Nephron (organoid): ENCODE measurements around the gene ATP13A1.
"Not testable (repeated sequence)": the region's sequence is repeated elsewhere in the genome, so short reads cannot be mapped to it uniquely, and the experiment has no call there.

Experiments
- H3K27ac Mint-ChIP-seq, 3 experiments: 2 replicates each; pipeline ENCODE4 v1.8.0; 2020; ENCODE audit warnings: mixed read lengths in 3 of 3, mild to moderate bottlenecking in 2 of 3, moderate library complexity in 1 of 3
- H3K27me3 Mint-ChIP-seq: 2 replicates; pipeline ENCODE4 v1.8.0; 2021; ENCODE audit warnings: low read depth, mild to moderate bottlenecking, moderate library complexity, mixed read lengths
- H3K36me3 Mint-ChIP-seq: 2 replicates; pipeline ENCODE4 v1.8.0; 2020; ENCODE audit warnings: low read depth, mixed read lengths
- H3K4me1 Mint-ChIP-seq: 2 replicates; pipeline ENCODE4 v1.8.0; 2020; ENCODE audit warnings: mixed read lengths
- H3K4me3 Mint-ChIP-seq, 3 experiments: 2 replicates each; pipeline ENCODE4 v1.8.0; 2020; ENCODE audit warnings: mild to moderate bottlenecking in 3 of 3, mixed read lengths in 3 of 3, moderate library complexity in 2 of 3
- H3K9me3 Mint-ChIP-seq: 2 replicates; pipeline ENCODE4 v1.8.0; 2020; ENCODE audit warnings: mixed read lengths
- TF ChIP-seq, protein P1 (sequence below), 3 experiments: fragments of 200-600 bp; sonication (generic); IDR thresholded peaks; one replicate each; pipeline ENCODE4 v1.5.0; 2021; ENCODE audit warnings: antibody characterized with exemption in 3 of 3; ENCODE audit not compliant: unreplicated experiment in 3 of 3

The ATP13A1 gene

DNA sequence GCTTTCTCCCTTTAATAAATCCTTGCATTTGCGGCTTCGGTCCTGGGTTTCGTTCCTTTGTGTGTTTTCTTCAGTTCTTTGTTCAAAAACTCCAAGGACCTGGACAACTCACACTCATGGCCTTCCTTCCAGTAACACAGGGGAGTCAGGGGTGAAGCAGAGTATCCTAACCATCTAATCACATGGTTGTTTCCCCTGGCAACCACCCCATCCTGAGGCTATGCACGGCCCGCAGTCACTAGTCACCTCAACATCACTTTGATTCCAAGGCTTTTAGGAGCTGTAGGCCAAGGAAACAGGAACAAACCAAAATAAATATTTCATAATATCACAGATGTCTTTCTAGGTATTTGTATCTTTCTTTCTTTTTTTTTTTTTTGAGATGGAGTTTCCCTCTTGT lies 34.1 kb upstream of the ATP13A1 start:
- H3K27ac Mint-ChIP-seq: no peak overlapping the region
- no peaks in the 10 kb centered on the region for H3K27me3 Mint-ChIP-seq
- H3K4me3 Mint-ChIP-seq: no peak overlapping the region
- TF ChIP-seq, protein P1, sequence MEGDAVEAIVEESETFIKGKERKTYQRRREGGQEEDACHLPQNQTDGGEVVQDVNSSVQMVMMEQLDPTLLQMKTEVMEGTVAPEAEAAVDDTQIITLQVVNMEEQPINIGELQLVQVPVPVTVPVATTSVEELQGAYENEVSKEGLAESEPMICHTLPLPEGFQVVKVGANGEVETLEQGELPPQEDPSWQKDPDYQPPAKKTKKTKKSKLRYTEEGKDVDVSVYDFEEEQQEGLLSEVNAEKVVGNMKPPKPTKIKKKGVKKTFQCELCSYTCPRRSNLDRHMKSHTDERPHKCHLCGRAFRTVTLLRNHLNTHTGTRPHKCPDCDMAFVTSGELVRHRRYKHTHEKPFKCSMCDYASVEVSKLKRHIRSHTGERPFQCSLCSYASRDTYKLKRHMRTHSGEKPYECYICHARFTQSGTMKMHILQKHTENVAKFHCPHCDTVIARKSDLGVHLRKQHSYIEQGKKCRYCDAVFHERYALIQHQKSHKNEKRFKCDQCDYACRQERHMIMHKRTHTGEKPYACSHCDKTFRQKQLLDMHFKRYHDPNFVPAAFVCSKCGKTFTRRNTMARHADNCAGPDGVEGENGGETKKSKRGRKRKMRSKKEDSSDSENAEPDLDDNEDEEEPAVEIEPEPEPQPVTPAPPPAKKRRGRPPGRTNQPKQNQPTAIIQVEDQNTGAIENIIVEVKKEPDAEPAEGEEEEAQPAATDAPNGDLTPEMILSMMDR (IDR thresholded peaks at IDR 0.05; ENCODE audit: unreplicated experiment in 3 of 3): no peak
- H3K36me3 Mint-ChIP-seq: peaks cover 45% of the 10 kb centered on the region
- no peaks in the 10 kb centered on the region for H3K4me1 Mint-ChIP-seq
- H3K9me3 Mint-ChIP-seq: peaks cover 49% of the 10 kb centered on the region

DNA sequence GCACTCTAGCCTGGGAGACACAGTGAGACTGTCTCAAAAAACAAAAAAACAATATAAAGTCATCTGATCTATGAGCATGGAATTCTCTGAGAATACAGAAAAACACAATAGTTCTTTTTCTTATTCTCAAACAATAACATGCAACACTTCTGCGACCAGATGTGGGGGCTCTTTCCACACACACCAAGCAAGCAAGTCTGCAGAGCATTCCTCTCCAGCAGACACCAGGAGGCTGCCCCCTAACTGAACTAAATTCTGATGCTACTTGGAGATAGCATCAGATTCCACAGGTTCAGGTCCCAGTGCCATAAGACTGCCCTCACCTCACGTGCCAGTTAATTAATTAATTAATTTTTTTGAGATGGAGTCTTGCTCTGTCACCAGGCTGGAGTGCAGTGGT lies 32.9 kb upstream of the ATP13A1 start:
- Mint-ChIP-seq H3K4me1 (no peaks in the 10 kb centered on the region), H3K4me3 (no peak overlapping the region), H3K9me3 (peaks cover 43% of the 10 kb centered on the region), H3K36me3 (peaks cover 33% of the 10 kb centered on the region), H3K27me3 (no peaks in the 10 kb centered on the region), H3K27ac (no peak overlapping the region)
- TF ChIP-seq, protein P1 (IDR thresholded peaks at IDR 0.05; ENCODE audit: unreplicated experiment in 3 of 3): no peak

GRCh38 chr19:19691683-19692082 lies 28.2 kb upstream of the ATP13A1 start:
- Mint-ChIP-seq H3K9me3 (peaks cover 20% of the 10 kb centered on the region), H3K27me3 (no peaks in the 10 kb centered on the region), H3K27ac (no peak overlapping the region), H3K36me3 (peaks cover 13% of the 10 kb centered on the region), H3K4me1 (no peaks in the 10 kb centered on the region), H3K4me3 (no peak overlapping the region)
- TF ChIP-seq, protein P1 (IDR thresholded peaks at IDR 0.05; ENCODE audit: unreplicated experiment in 3 of 3): no peak

DNA sequence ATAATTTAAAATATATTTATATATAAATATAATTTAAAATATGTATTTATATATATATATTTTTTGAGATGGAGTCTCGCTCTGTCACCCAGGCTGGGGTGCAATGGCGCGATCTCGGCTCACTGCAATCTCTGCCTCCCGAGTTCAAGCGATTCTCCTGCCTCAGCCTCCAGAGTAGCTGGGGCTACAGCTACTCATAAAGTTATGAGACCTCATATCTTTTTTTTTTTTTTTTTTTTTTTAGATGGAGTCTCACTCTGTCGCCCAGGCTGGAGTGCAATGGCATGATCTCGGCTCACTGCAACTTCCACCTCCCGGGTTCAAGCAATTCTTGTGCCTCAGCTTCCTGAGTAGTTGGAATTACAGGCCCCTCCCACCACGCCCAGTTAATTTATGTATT lies 25.5 kb upstream of the ATP13A1 start:
- not testable (repeated sequence) for H3K27ac Mint-ChIP-seq, H3K4me3 Mint-ChIP-seq, H3K4me1 Mint-ChIP-seq, H3K27me3 Mint-ChIP-seq
- H3K9me3 Mint-ChIP-seq: peaks cover 19% of the 10 kb centered on the region
- peaks cover 21% of the 10 kb centered on the region for H3K36me3 Mint-ChIP-seq

- TF ChIP-seq, protein P1 (IDR thresholded peaks at IDR 0.05; ENCODE audit: unreplicated experiment in 3 of 3): no peak
- Mint-ChIP-seq H3K9me3 (peaks cover 28% of the 10 kb centered on the region), H3K4me3 (no peak overlapping the region), H3K4me1 (no peaks in the 10 kb centered on the region), H3K27ac (no peak overlapping the region), H3K36me3 (peaks cover 36% of the 10 kb centered on the region), H3K27me3 (no peaks in the 10 kb centered on the region)
Observed at GRCh38 chr19:19687090-19687489, 23.6 kb upstream of the ATP13A1 start.

DNA sequence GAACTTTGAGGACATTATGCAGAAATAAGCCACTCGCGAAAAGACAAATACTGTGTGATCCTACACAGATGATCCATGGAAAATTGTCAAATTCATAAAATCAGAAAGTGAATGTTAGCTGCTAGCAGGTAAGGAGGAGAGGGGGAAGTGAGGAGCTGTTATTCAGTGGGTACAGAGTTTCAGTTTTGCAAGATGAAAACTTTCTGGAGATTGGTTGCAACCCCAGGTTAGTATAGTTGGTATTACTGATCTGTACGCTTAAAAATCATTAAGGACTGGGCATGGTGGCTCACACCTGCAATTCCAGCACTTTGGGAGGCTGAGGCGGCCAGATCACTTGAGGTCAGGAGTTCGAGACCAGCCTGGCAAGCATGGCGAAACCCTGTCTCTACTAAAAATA lies 23.1 kb upstream of the ATP13A1 start:
- H3K27me3 Mint-ChIP-seq: no peaks in the 10 kb centered on the region
- H3K27ac Mint-ChIP-seq: no peak overlapping the region
- H3K9me3 Mint-ChIP-seq: peaks cover 28% of the 10 kb centered on the region
- no peak overlapping the region for H3K4me3 Mint-ChIP-seq
- TF ChIP-seq, protein P1 (IDR thresholded peaks at IDR 0.05; ENCODE audit: unreplicated experiment in 3 of 3): no peak
- peaks cover 36% of the 10 kb centered on the region for H3K36me3 Mint-ChIP-seq
- no peaks in the 10 kb centered on the region for H3K4me1 Mint-ChIP-seq

DNA sequence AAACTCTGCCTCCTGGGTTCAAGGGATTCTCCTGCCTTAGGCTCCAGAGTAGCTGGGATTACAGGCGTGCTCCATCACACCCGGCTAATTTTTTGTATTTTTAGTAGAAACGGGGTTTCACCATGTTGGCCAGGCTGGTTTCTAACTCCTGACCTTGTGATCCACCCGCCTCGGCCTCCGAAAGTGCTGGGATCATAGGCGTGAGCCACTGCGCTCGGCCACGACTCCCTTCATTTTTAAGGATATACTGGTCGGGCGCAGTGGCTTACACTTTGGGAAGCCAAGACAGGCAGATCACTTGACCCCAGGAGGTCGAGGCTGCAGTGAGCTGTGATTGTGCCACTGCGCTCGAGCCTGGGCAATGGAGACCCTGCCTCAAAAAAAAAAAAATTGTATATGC lies 22.6 kb upstream of the ATP13A1 start:
- not testable (repeated sequence) for H3K4me3 Mint-ChIP-seq, H3K27ac Mint-ChIP-seq, H3K4me1 Mint-ChIP-seq, H3K27me3 Mint-ChIP-seq
- Mint-ChIP-seq H3K9me3 (peaks cover 30% of the 10 kb centered on the region), H3K36me3 (peaks cover 41% of the 10 kb centered on the region)
